ENCODE data around the gene FLT4. TPM values are rescaled to one million over a fixed set of nuclear protein-coding genes. Genes with fewer than 3 reads are reported as not detected.

The FLT4 gene
- polyA plus RNA-seq, 1 donor (not counting 4 experiments of a cell fraction or from before 2014, with no cell fraction given): not detected

GRCh38 chr5:180642779-180643178, 6.6 kb downstream of the FLT4 start:
- H3K27ac ChIP-seq (ENCODE audit: control insufficient read depth, insufficient read depth, low read length): no peak overlapping the region
- no peak for FAIRE-seq
- H3K4me3 ChIP-seq (ENCODE audit: control insufficient read depth in 2 of 3, extremely low read depth in 1 of 3, insufficient read depth in 2 of 3, low read depth in 1 of 3, low read length in 3 of 3): no peak overlapping the region
- DNase-seq (ENCODE audit: low read depth, low spot score): no peak
- no peak overlapping the region for H2AFZ ChIP-seq (ENCODE audit: control insufficient read depth, low read length)
- no peak overlapping the region for H3K4me2 ChIP-seq (ENCODE audit: control insufficient read depth, extremely low read depth, insufficient read depth, low read depth, low read length)
- TF ChIP-seq EZH2 (IDR thresholded peaks at IDR 0.05; ENCODE audit: low read length): no peak
- TF ChIP-seq CTCF (optimal IDR thresholded peaks at IDR 0.05 in 1 of 3, IDR thresholded peaks at IDR 0.05 in 1 of 3, conservative IDR thresholded peaks at IDR 0.05 in 1 of 3; ENCODE audit: extremely low read depth in 1 of 3, insufficient read depth in 2 of 3, low read length in 3 of 3): no peak
- no peaks in the 10 kb centered on the region for H4K20me1 ChIP-seq (ENCODE audit: control insufficient read depth, extremely low read depth, insufficient read depth, low read length)
- dilution Hi-C loops (cut with MboI; ENCODE audit: extremely low pct_ligation_motif_present, low sequenced_read_pairs): no loop called here
- H3K36me3 ChIP-seq (ENCODE audit: control insufficient read depth in 2 of 2, extremely low read depth in 1 of 2, insufficient read depth in 2 of 2, low read length in 2 of 2): no peaks in the 10 kb centered on the region
- peaks cover 4% of the 10 kb centered on the region for H3K27me3 ChIP-seq (ENCODE audit: control insufficient read depth, extremely low read depth, insufficient read depth, low read length)
- no peak overlapping the region for H3K9ac ChIP-seq (ENCODE audit: control insufficient read depth, extremely low read depth, insufficient read depth, low read length)
- no peaks in the 10 kb centered on the region for H3K9me3 ChIP-seq (ENCODE audit: control insufficient read depth, low read depth, low read length)
- H3K79me2 ChIP-seq (ENCODE audit: control insufficient read depth, insufficient read depth, low read length): no peaks in the 10 kb centered on the region
- no peaks in the 10 kb centered on the region for H3K4me1 ChIP-seq (ENCODE audit: control insufficient read depth, extremely low read depth, insufficient read depth, low read length)
- H3K9me1 ChIP-seq (ENCODE audit: control insufficient read depth, extremely low read depth, insufficient read depth, low read length): no peaks in the 10 kb centered on the region

- no peaks in the 10 kb centered on the region for H4K20me1 ChIP-seq (ENCODE audit: control insufficient read depth, extremely low read depth, insufficient read depth, low read length)
- H3K36me3 ChIP-seq (ENCODE audit: control insufficient read depth in 2 of 2, extremely low read depth in 1 of 2, insufficient read depth in 2 of 2, low read length in 2 of 2): no peaks in the 10 kb centered on the region
- H3K9ac ChIP-seq (ENCODE audit: control insufficient read depth, extremely low read depth, insufficient read depth, low read length): no peak overlapping the region
- H3K27ac ChIP-seq (ENCODE audit: control insufficient read depth, insufficient read depth, low read length): no peak overlapping the region
- no peak for TF ChIP-seq EZH2 (IDR thresholded peaks at IDR 0.05; ENCODE audit: low read length)
- no peak for TF ChIP-seq CTCF (optimal IDR thresholded peaks at IDR 0.05 in 1 of 3, IDR thresholded peaks at IDR 0.05 in 1 of 3, conservative IDR thresholded peaks at IDR 0.05 in 1 of 3; ENCODE audit: extremely low read depth in 1 of 3, insufficient read depth in 2 of 3, low read length in 3 of 3)
- no peak overlapping the region for H2AFZ ChIP-seq (ENCODE audit: control insufficient read depth, low read length)
- H3K27me3 ChIP-seq (ENCODE audit: control insufficient read depth, extremely low read depth, insufficient read depth, low read length): no peaks in the 10 kb centered on the region
- H3K4me1 ChIP-seq (ENCODE audit: control insufficient read depth, extremely low read depth, insufficient read depth, low read length): no peaks in the 10 kb centered on the region
- H3K9me3 ChIP-seq (ENCODE audit: control insufficient read depth, low read depth, low read length): no peaks in the 10 kb centered on the region
- dilution Hi-C loops (cut with MboI; ENCODE audit: extremely low pct_ligation_motif_present, low sequenced_read_pairs): no loop called here
- H3K79me2 ChIP-seq (ENCODE audit: control insufficient read depth, insufficient read depth, low read length): no peaks in the 10 kb centered on the region
- no peak overlapping the region for H3K4me2 ChIP-seq (ENCODE audit: control insufficient read depth, extremely low read depth, insufficient read depth, low read depth, low read length)
- DNase-seq (ENCODE audit: low read depth, low spot score): no peak
- no peak for FAIRE-seq
- H3K4me3 ChIP-seq (ENCODE audit: control insufficient read depth in 2 of 3, extremely low read depth in 1 of 3, insufficient read depth in 2 of 3, low read depth in 1 of 3, low read length in 3 of 3): no peak overlapping the region
- no peaks in the 10 kb centered on the region for H3K9me1 ChIP-seq (ENCODE audit: control insufficient read depth, extremely low read depth, insufficient read depth, low read length)
Observed at GRCh38 chr5:180642181-180642775, 7.1 kb downstream of the FLT4 start.
